K562 (cell line): ENCODE results near the gene AGRN. TPM values are rescaled to one million over a fixed set of nuclear protein-coding genes. Genes with fewer than 3 reads are reported as not detected.

ENCODE experiments used
- FOXA3 ChIP-seq, 2 experiments: fragments of 450-650 bp in 1 of 2; sonication (generic) in 1 of 2; formaldehyde crosslinking; IDR thresholded peaks in 1 of 2; conservative IDR thresholded peaks in 1 of 2; 2 replicates each; pipeline versions ENCODE4 v1.4.0 to v1.8.0; 2020 to 2022; ENCODE audit warnings: mild to moderate bottlenecking in 2 of 2, missing genetic modification reagents in 1 of 2
- GATA2 ChIP-seq: sonication (generic); formaldehyde crosslinking; IDR thresholded peaks from 2 replicates; pipeline ENCODE4 v1.4.0; 2020; ENCODE audit warnings: mild to moderate bottlenecking, missing genetic modification reagents
- HNRNPK ChIP-seq: fragments of 200-400 bp; formaldehyde crosslinking; IDR thresholded peaks from one replicate; pipeline ENCODE4 v1.6.1; 2018; ENCODE audit warnings: mild to moderate bottlenecking, low read depth, low read length; ENCODE audit not compliant: poor library complexity, severe bottlenecking
- KDM4B ChIP-seq, 2 experiments: fragments of 450-650 bp in 1 of 2; sonication (generic) in 1 of 2; IDR thresholded peaks; 2 replicates each; pipeline ENCODE4 v1.6.1; 2016 to 2017; ENCODE audit warnings: borderline replicate concordance in 2 of 2, antibody characterized with exemption in 1 of 2, low read depth in 1 of 2, mild to moderate bottlenecking in 1 of 2
- NUFIP1 ChIP-seq: fragments of 450-650 bp; IDR thresholded peaks from 2 replicates; pipeline ENCODE4 v1.6.1; 2018; ENCODE audit not compliant: partially characterized antibody
- PHB2 ChIP-seq: fragments of 450-650 bp; IDR thresholded peaks from 2 replicates; pipeline ENCODE4 v1.6.1; 2017; ENCODE audit warnings: low read depth
- TRIM24 ChIP-seq, 2 experiments: fragments of 450-650 bp; IDR thresholded peaks; 2 replicates each; pipeline ENCODE4 v1.6.1; 2016
- TSC22D4 ChIP-seq: fragments of 450-650 bp; IDR thresholded peaks from 2 replicates; pipeline ENCODE4 v1.6.1; 2016; ENCODE audit warnings: missing genetic modification characterization, missing biosample characterization, control low read depth
- ZNF589 ChIP-seq: fragments of 200-800 bp; sonication (Bioruptor generic); IDR thresholded peaks from 2 replicates; pipeline ENCODE4 v1.6.1; 2016; ENCODE audit warnings: low read depth, missing genetic modification characterization, missing compliant biosample characterization
- ZNF79 ChIP-seq: fragments of 250-450 bp; sonication (Bioruptor Pico); IDR thresholded peaks from 2 replicates; pipeline ENCODE4 v1.4.0; 2020; ENCODE audit warnings: low read depth, mild to moderate bottlenecking, moderate library complexity
- polyA plus RNA-seq, 8 experiments: library from polyadenylated mRNA; depleted of rRNA in 4 of 8; stranded (reverse) in 5 of 8; unstranded in 3 of 8; fragments of >200 nt; fragmentation: Nextera tagmentation in 2 of 8; fragmentation: Illumina TruSeq in 1 of 8; extraction: Ambion mirVana in 2 of 8; extraction: Trizol in 1 of 8; gene quantifications; 2 replicates each; pipeline versions ENCODE4 v1.2.1 to v1.2.3, GENCODE V29; 2011 to 2014; ENCODE audit warnings: inconsistent platforms in 1 of 8, missing spikeins in 1 of 8
- total RNA-seq, 7 experiments: library from RNA; depleted of rRNA in 6 of 7; stranded (reverse); fragments of >200 nt in 6 of 7; fragmentation: Illumina TruSeq in 2 of 7; extraction: Trizol in 2 of 7; gene quantifications; 2 replicates each; pipeline versions ENCODE4 v1.2.1 to v1.2.3, GENCODE V29; 2011 to 2021; ENCODE audit warnings: low replicate concordance in 1 of 7
- TF ChIP-seq, protein P1 (sequence below): sonication (generic); formaldehyde crosslinking; IDR thresholded peaks from 2 replicates; pipeline ENCODE4 v1.8.0; 2023; ENCODE audit warnings: missing genetic modification reagents, mild to moderate bottlenecking, borderline replicate concordance
- TF ChIP-seq, protein P2 (sequence below): sonication (generic); formaldehyde crosslinking; IDR thresholded peaks from 2 replicates; pipeline ENCODE4 v1.8.0; 2022; ENCODE audit warnings: mild to moderate bottlenecking, missing genetic modification reagents, borderline replicate concordance
- TF ChIP-seq, protein P3 (sequence below): fragments of 250-450 bp; sonication (Bioruptor Pico); IDR thresholded peaks from 2 replicates; pipeline ENCODE4 v1.5.0; 2021; ENCODE audit warnings: mild to moderate bottlenecking, borderline replicate concordance
- TF ChIP-seq, protein P4 (sequence below): fragments of 250-450 bp; sonication (Bioruptor Pico); IDR thresholded peaks from 2 replicates; pipeline ENCODE4 v1.8.0; 2021; ENCODE audit warnings: mild to moderate bottlenecking, moderate library complexity

The AGRN gene
- total and polyA plus RNA-seq, 9 of the 15 experiments (the other 6 are each of a cell fraction or from before 2014, with no cell fraction given) = 0.04 to 111 (median 18.1) TPM

DNA sequence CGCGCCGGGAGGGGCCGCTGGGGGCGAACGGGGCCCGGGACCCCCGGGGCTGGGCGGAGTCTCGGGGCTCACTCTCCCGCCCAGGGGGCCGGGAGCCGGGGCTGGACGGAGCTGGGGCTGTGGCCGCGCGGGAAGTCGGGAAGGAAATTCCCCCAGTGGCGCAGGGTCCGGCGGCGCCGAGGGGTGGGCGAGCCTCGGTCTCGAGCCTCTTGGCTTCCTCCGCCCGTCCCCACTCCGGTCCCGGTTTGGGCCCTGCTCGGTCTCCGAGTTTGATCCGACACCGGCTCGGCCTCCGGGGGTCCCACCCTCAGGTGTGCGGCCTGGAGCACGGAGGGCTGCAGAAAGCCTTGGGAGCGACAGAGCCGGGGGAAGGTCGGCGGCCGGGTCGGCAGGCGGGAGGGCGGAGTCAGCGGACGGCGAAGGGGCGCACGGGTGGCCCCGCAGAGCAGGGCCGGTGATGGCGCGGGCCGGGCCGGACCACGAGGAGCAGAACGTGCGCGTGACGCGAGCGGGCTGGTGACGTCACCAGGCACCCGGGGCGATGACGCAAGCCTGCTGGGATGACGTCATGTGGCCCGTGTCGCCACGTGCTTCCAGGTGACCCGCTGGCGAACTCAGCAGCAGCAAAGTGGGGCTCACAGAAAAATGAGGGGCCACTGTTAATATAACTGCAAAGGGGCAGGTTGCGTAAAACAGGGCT is 19.4 kb upstream of the AGRN start (continued):
- TF ChIP-seq, protein P1, sequence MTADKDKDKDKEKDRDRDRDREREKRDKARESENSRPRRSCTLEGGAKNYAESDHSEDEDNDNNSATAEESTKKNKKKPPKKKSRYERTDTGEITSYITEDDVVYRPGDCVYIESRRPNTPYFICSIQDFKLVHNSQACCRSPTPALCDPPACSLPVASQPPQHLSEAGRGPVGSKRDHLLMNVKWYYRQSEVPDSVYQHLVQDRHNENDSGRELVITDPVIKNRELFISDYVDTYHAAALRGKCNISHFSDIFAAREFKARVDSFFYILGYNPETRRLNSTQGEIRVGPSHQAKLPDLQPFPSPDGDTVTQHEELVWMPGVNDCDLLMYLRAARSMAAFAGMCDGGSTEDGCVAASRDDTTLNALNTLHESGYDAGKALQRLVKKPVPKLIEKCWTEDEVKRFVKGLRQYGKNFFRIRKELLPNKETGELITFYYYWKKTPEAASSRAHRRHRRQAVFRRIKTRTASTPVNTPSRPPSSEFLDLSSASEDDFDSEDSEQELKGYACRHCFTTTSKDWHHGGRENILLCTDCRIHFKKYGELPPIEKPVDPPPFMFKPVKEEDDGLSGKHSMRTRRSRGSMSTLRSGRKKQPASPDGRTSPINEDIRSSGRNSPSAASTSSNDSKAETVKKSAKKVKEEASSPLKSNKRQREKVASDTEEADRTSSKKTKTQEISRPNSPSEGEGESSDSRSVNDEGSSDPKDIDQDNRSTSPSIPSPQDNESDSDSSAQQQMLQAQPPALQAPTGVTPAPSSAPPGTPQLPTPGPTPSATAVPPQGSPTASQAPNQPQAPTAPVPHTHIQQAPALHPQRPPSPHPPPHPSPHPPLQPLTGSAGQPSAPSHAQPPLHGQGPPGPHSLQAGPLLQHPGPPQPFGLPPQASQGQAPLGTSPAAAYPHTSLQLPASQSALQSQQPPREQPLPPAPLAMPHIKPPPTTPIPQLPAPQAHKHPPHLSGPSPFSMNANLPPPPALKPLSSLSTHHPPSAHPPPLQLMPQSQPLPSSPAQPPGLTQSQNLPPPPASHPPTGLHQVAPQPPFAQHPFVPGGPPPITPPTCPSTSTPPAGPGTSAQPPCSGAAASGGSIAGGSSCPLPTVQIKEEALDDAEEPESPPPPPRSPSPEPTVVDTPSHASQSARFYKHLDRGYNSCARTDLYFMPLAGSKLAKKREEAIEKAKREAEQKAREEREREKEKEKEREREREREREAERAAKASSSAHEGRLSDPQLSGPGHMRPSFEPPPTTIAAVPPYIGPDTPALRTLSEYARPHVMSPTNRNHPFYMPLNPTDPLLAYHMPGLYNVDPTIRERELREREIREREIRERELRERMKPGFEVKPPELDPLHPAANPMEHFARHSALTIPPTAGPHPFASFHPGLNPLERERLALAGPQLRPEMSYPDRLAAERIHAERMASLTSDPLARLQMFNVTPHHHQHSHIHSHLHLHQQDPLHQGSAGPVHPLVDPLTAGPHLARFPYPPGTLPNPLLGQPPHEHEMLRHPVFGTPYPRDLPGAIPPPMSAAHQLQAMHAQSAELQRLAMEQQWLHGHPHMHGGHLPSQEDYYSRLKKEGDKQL (CRISPR knock-in tag) = peak; percentile 93; the same call in 1 of the 2 replicates
- TF ChIP-seq, protein P2, sequence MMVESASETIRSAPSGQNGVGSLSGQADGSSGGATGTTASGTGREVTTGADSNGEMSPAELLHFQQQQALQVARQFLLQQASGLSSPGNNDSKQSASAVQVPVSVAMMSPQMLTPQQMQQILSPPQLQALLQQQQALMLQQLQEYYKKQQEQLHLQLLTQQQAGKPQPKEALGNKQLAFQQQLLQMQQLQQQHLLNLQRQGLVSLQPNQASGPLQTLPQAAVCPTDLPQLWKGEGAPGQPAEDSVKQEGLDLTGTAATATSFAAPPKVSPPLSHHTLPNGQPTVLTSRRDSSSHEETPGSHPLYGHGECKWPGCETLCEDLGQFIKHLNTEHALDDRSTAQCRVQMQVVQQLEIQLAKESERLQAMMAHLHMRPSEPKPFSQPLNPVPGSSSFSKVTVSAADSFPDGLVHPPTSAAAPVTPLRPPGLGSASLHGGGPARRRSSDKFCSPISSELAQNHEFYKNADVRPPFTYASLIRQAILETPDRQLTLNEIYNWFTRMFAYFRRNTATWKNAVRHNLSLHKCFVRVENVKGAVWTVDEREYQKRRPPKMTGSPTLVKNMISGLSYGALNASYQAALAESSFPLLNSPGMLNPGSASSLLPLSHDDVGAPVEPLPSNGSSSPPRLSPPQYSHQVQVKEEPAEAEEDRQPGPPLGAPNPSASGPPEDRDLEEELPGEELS (CRISPR knock-in tag) = peak; percentile 82; the same call in 1 of the 2 replicates
- TF ChIP-seq FOXA3 (CRISPR knock-in tag; conservative IDR thresholded peaks at IDR 0.05 in 1 of 2, IDR thresholded peaks at IDR 0.05 in 1 of 2) = peak in 1 of 2 experiments; percentile 92; a peak in 2 of 4 replicates
- no peak for TF ChIP-seq PHB2
- no peak for TF ChIP-seq ZNF79
- TF ChIP-seq ZNF589 (CRISPR knock-in tag) = peak; percentile 50; the same call in 1 of the 2 replicates
- TF ChIP-seq, protein P3, sequence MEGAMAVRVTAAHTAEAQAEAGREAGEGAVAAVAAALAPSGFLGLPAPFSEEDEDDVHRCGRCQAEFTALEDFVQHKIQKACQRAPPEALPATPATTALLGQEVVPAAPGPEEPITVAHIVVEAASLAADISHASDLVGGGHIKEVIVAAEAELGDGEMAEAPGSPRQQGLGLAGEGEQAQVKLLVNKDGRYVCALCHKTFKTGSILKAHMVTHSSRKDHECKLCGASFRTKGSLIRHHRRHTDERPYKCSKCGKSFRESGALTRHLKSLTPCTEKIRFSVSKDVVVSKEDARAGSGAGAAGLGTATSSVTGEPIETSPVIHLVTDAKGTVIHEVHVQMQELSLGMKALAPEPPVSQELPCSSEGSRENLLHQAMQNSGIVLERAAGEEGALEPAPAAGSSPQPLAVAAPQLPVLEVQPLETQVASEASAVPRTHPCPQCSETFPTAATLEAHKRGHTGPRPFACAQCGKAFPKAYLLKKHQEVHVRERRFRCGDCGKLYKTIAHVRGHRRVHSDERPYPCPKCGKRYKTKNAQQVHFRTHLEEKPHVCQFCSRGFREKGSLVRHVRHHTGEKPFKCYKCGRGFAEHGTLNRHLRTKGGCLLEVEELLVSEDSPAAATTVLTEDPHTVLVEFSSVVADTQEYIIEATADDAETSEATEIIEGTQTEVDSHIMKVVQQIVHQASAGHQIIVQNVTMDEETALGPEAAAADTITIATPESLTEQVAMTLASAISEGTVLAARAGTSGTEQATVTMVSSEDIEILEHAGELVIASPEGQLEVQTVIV (CRISPR knock-in tag) = no peak
- TF ChIP-seq NUFIP1 = no peak
- TF ChIP-seq GATA2 (CRISPR knock-in tag) = no peak
- TF ChIP-seq HNRNPK = no peak
- peak; percentile 67 to 81; a peak in 3 of 4 replicates for TF ChIP-seq TRIM24 (IDR thresholded peaks at IDR 0.05)
- TF ChIP-seq KDM4B (IDR thresholded peaks at IDR 0.05; ENCODE audit: borderline replicate concordance in 2 of 2, low read depth in 1 of 2) = no peak; a peak in 1 of 4 replicates
- TF ChIP-seq, protein P4, sequence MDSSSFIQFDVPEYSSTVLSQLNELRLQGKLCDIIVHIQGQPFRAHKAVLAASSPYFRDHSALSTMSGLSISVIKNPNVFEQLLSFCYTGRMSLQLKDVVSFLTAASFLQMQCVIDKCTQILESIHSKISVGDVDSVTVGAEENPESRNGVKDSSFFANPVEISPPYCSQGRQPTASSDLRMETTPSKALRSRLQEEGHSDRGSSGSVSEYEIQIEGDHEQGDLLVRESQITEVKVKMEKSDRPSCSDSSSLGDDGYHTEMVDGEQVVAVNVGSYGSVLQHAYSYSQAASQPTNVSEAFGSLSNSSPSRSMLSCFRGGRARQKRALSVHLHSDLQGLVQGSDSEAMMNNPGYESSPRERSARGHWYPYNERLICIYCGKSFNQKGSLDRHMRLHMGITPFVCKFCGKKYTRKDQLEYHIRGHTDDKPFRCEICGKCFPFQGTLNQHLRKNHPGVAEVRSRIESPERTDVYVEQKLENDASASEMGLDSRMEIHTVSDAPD = no peak
- no peak for TF ChIP-seq TSC22D4 (tag)
